GM12878 (cell line): ENCODE results near the gene UNKL.

Experiments
- ATF7 ChIP-seq: fragments of 450-650 bp; IDR thresholded peaks from 2 replicates; pipeline ENCODE4 v1.6.1; 2016; ENCODE audit warnings: low read depth, mild to moderate bottlenecking
- BCL11A ChIP-seq: IDR thresholded peaks from 2 replicates; pipeline ENCODE4 v1.6.1; 2011; ENCODE audit warnings: low read depth, low read length
- CBFB ChIP-seq: IDR thresholded peaks from 2 replicates; pipeline ENCODE4 v1.6.1; 2016; ENCODE audit warnings: antibody characterized with exemption, low read depth
- CTCF ChIP-seq, 3 experiments: IDR thresholded peaks in 2 of 3; conservative IDR thresholded peaks in 1 of 3; 2 replicates each; pipeline ENCODE4 v1.5.1; 2011; ENCODE audit warnings: low read depth in 3 of 3, low read length in 3 of 3, mild to moderate bottlenecking in 3 of 3, control low read depth in 2 of 3, moderate library complexity in 2 of 3, inconsistent platforms in 1 of 3, mixed read lengths in 1 of 3; ENCODE audit not compliant: control insufficient read depth in 2 of 3, insufficient read depth in 1 of 3; ENCODE audit errors: extremely low read depth in 1 of 3
- MXI1 ChIP-seq: fragments of 150-350 bp; IDR thresholded peaks from 2 replicates; pipeline ENCODE4 v1.6.1; 2011; ENCODE audit warnings: low read depth, mild to moderate bottlenecking, inconsistent platforms, low read length, improper control_type of control experiment
- NFYB ChIP-seq: IDR thresholded peaks from 2 replicates; pipeline ENCODE4 v1.6.1; 2011; ENCODE audit warnings: low read depth, mild to moderate bottlenecking, low read length, improper control_type of control experiment, moderate library complexity; ENCODE audit not compliant: insufficient read depth
- NRF1 ChIP-seq: conservative IDR thresholded peaks from 2 replicates; pipeline ENCODE4 v1.6.1; 2011; ENCODE audit warnings: mild to moderate bottlenecking, low read depth, low read length, improper control_type of control experiment
- POLR2A ChIP-seq: IDR thresholded peaks from 2 replicates; pipeline ENCODE4 v1.6.1; 2011; ENCODE audit warnings: low read depth, mild to moderate bottlenecking, low read length
- POLR2AphosphoS5 ChIP-seq: IDR thresholded peaks from 2 replicates; pipeline ENCODE4 v1.6.1; 2011; ENCODE audit warnings: mild to moderate bottlenecking, low read length, inconsistent platforms

GRCh38 chr16:1412847-1413246 is 1.7 kb downstream of the UNKL start:
- TF ChIP-seq POLR2A (no peak), NRF1 (no peak), BCL11A (no peak), POLR2AphosphoS5 (no peak), ATF7 (no peak), NFYB (no peak), CTCF (IDR thresholded peaks at IDR 0.05 in 2 of 3, conservative IDR thresholded peaks at IDR 0.05 in 1 of 3; ENCODE audit: control insufficient read depth in 2 of 3, extremely low read depth in 1 of 3, insufficient read depth in 1 of 3, low read depth in 3 of 3, low read length in 3 of 3) (no peak), MXI1 (no peak), CBFB (no peak)
